Measurements from ENCODE around the gene SPDYE4. TPM values are rescaled to one million over a fixed set of nuclear protein-coding genes. Genes with fewer than 3 reads are reported as not detected.
A peak's percentile ranks its signal among the peaks of the same experiment; 100 is the strongest.

SPDYE4 gene
- total RNA-seq, 2 donors from 2014 or later = not detected

GRCh38 chr17:8745586-8746500 lies 12.5 kb downstream of the SPDYE4 start:
- DNase-seq (ENCODE audit: low spot score) (peak; percentile 44), ATAC-seq (ENCODE audit: insufficient number of reproducible peaks, low FRiP score, low read depth) (peak; percentile 19)
- TF ChIP-seq CTCF (IDR thresholded peaks at IDR 0.05) = peak; percentile 100
- Histone ChIP-seq H3K4me1 (ENCODE audit: control insufficient read depth in 1 of 2, low read depth in 2 of 2) (peaks cover 0 to 17% of the 10 kb centered on the region in 2 donors), H3K4me3 (peak overlapping the region; percentile 86), H3K27ac (peak overlapping the region; percentile 82 to 84), H3K9me3 (no peaks in the 10 kb centered on the region), H3K27me3 (replicated peaks; ENCODE audit: insufficient read depth) (no peaks in the 10 kb centered on the region), H3K36me3 (no peaks in the 10 kb centered on the region)

GRCh38 chr17:8744086-8744785 lies 14.1 kb downstream of the SPDYE4 start:
- H3K4me3 ChIP-seq = no peak overlapping the region
- ATAC-seq (ENCODE audit: insufficient number of reproducible peaks, low FRiP score, low read depth) = no peak
- peak overlapping the region; percentile 82 to 84 for H3K27ac ChIP-seq
- peaks cover 0 to 17% of the 10 kb centered on the region in 2 donors for H3K4me1 ChIP-seq (ENCODE audit: control insufficient read depth in 1 of 2, low read depth in 2 of 2)
- no peaks in the 10 kb centered on the region for H3K9me3 ChIP-seq
- DNase-seq (ENCODE audit: low spot score) = no peak
- no peaks in the 10 kb centered on the region for H3K36me3 ChIP-seq
- no peak for TF ChIP-seq CTCF (IDR thresholded peaks at IDR 0.05)
- no peaks in the 10 kb centered on the region for H3K27me3 ChIP-seq (replicated peaks; ENCODE audit: insufficient read depth)

- no peak overlapping the region for H3K4me3 ChIP-seq
- DNase-seq (ENCODE audit: low spot score) (no peak), ATAC-seq (ENCODE audit: insufficient number of reproducible peaks, low FRiP score, low read depth) (no peak)
- no peak for TF ChIP-seq CTCF (IDR thresholded peaks at IDR 0.05)
- H3K4me1 ChIP-seq (ENCODE audit: control insufficient read depth in 1 of 2, low read depth in 2 of 2) = peaks cover 0 to 19% of the 10 kb centered on the region in 2 donors
- H3K9me3 ChIP-seq = no peaks in the 10 kb centered on the region
- no peaks in the 10 kb centered on the region for H3K36me3 ChIP-seq
- H3K27me3 ChIP-seq (replicated peaks; ENCODE audit: insufficient read depth) = no peaks in the 10 kb centered on the region
- peak overlapping the region; percentile 34 to 84 for H3K27ac ChIP-seq
Observed at GRCh38 chr17:8742819-8743218, 15.5 kb downstream of the SPDYE4 start.

- Histone ChIP-seq H3K4me1 (ENCODE audit: control insufficient read depth in 1 of 2, low read depth in 2 of 2) (peaks cover 0 to 24% of the 10 kb centered on the region in 2 donors), H3K4me3 (no peak overlapping the region), H3K27ac (peak overlapping the region; percentile 34 to 84), H3K27me3 (replicated peaks; ENCODE audit: insufficient read depth) (no peaks in the 10 kb centered on the region), H3K36me3 (no peaks in the 10 kb centered on the region), H3K9me3 (no peaks in the 10 kb centered on the region)
- DNase-seq (ENCODE audit: low spot score) = no peak
- no peak for TF ChIP-seq CTCF (IDR thresholded peaks at IDR 0.05)
- no peak for ATAC-seq (ENCODE audit: insufficient number of reproducible peaks, low FRiP score, low read depth)
Observed at GRCh38 chr17:8742274-8742673, 16.1 kb downstream of the SPDYE4 start.

GRCh38 chr17:8741771-8742170 lies 16.6 kb downstream of the SPDYE4 start:
- no peak for DNase-seq (ENCODE audit: low spot score)
- no peak for ATAC-seq (ENCODE audit: insufficient number of reproducible peaks, low FRiP score, low read depth)
- Histone ChIP-seq H3K27ac (peak overlapping the region in 1 of 2 donors; percentile 22), H3K4me3 (no peak overlapping the region), H3K27me3 (replicated peaks; ENCODE audit: insufficient read depth) (no peaks in the 10 kb centered on the region), H3K9me3 (no peaks in the 10 kb centered on the region), H3K4me1 (ENCODE audit: control insufficient read depth in 1 of 2, low read depth in 2 of 2) (peaks cover 0 to 29% of the 10 kb centered on the region in 2 donors), H3K36me3 (no peaks in the 10 kb centered on the region)
- no peak for TF ChIP-seq CTCF (IDR thresholded peaks at IDR 0.05)
